PC-3 (cell line): Measurements from ENCODE around the gene TNNC2.

Source experiments
- EZH2 ChIP-seq: fragments of 300-600 bp; sonication (generic); IDR thresholded peaks from one replicate; pipeline ENCODE4 v1.6.1; 2017; ENCODE audit warnings: antibody characterized with exemption, mild to moderate bottlenecking, low read length; ENCODE audit not compliant: unreplicated experiment
- EZH2phosphoT487 ChIP-seq: fragments of 300-600 bp; sonication (generic); IDR thresholded peaks from 2 replicates; pipeline ENCODE4 v1.6.1; 2018; ENCODE audit warnings: mild to moderate bottlenecking, antibody characterized with exemption, low read length, borderline replicate concordance
- TF ChIP-seq, protein P1 (sequence below): fragments of 300-600 bp; sonication (generic); conservative IDR thresholded peaks from 2 replicates; pipeline ENCODE4 v1.5.1; 2017; ENCODE audit warnings: antibody characterized with exemption, low read depth, mild to moderate bottlenecking, low read length

DNA sequence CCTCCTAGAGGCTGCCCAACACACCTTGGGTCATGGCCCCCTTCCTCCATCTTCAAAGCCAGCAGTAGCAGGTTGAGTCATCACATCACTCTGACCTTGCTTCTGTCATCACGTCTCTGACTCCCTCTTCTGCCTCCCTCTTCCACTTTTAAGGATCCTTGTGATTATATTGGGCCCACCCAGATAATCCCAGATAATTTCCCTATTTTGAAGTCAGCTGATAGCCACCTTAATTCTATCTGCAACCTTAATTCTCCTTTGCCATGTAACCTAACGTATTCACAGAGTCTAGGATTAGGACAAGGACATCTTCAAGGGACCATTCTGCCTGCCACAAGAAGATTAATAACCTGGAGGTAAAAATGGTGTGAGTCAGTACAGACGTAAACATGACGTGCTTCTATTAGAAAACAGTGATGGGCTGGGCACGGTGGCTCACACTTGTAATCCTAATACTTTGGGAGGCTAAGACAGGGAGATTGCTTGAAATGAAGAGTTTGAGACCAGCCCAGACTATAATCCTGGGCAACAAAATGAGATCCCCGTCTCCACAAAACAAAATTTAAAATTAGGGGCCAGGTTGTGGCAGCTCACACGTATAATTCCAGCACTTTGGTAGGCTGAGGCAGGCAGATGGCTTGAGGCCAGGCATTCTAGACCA, 33.6 kb upstream of the TNNC2 start:
- TF ChIP-seq, protein P1, sequence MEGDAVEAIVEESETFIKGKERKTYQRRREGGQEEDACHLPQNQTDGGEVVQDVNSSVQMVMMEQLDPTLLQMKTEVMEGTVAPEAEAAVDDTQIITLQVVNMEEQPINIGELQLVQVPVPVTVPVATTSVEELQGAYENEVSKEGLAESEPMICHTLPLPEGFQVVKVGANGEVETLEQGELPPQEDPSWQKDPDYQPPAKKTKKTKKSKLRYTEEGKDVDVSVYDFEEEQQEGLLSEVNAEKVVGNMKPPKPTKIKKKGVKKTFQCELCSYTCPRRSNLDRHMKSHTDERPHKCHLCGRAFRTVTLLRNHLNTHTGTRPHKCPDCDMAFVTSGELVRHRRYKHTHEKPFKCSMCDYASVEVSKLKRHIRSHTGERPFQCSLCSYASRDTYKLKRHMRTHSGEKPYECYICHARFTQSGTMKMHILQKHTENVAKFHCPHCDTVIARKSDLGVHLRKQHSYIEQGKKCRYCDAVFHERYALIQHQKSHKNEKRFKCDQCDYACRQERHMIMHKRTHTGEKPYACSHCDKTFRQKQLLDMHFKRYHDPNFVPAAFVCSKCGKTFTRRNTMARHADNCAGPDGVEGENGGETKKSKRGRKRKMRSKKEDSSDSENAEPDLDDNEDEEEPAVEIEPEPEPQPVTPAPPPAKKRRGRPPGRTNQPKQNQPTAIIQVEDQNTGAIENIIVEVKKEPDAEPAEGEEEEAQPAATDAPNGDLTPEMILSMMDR: no peak
- TF ChIP-seq EZH2: no peak
- TF ChIP-seq EZH2phosphoT487: no peak
